ENCODE measurements around the gene HDAC4.

DNA sequence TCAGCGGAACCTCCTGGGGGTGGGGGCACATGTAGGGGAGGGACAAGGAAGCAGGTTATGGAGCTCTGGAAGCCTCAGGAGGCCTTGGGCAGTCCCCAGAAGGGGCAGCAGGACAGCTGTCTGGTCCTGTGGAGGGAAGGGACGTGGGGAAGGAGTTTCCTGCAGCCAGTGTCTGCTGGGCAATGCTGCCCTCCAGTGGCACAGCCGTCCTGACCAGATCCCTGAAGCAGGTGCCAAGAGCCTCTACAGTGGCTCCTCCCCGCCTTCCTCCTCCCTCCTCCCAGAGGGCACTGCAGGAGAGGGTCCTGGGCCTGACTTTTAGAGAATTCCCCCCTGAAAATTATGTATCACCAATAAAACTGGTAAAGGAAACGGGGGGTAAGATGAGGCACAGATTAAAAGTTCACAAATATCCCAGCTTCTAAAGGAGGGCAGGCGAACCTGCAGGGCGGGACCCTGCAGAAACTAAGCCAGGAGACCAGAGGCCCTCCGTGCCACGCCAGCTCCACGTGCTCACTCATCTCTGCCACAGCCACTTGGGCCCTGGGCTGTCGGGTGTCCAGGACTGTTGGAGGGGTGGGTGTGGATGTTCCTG, 294.4 kb downstream of the HDAC4 start:
- TF ChIP-seq GATA3 (IDR thresholded peaks at IDR 0.05; ENCODE audit: low read depth, low read length) = no peak
- no peak for TF ChIP-seq GATA2 (IDR thresholded peaks at IDR 0.05; ENCODE audit: low read depth, low read length)

All from SH-SY5Y (cell line).